Stimulated activated CD8-positive, alpha-beta memory T cell treated with anti-CD3 and anti-CD28 coated beads, Interleukin-2, amount 100 ng/mL, for 48 hours (primary cell): ENCODE data around the gene COMT.

Experiments
- DNase-seq, 2 donors: peaks; one replicate each; pipeline ENCODE4 v3.0.0-alpha.2; 2020; ENCODE audit warnings: low read depth in 2 of 2

COMT gene

GRCh38 chr22:20011993-20012740 lies 70.6 kb downstream of the COMT start:
- DNase-seq, result no peak

GRCh38 chr22:20012741-20013331 lies 71.3 kb downstream of the COMT start:
- no peak for DNase-seq

GRCh38 chr22:20013382-20013871 lies 71.9 kb downstream of the COMT start:
- DNase-seq, result peak; percentile 30 to 39

- no peak for DNase-seq
Observed at GRCh38 chr22:20014526-20015186, 73.1 kb downstream of the COMT start.

GRCh38 chr22:20015187-20015625 lies 73.6 kb downstream of the COMT start:
- no peak for DNase-seq

- peak in 1 of 2 donors; percentile 19 for DNase-seq
Observed at GRCh38 chr22:20015971-20016733, 74.6 kb downstream of the COMT start.

- DNase-seq, result peak; percentile 81 to 85
Observed at GRCh38 chr22:20016734-20017621, 75.4 kb downstream of the COMT start, which contains the start of gene ARVCF. Gene ARVCF (minus strand): TSS chr22:20016823. CDS start chr22:19990794, 26,029 bp downstream.

- DNase-seq, result no peak
Observed at GRCh38 chr22:20017622-20017958, 76.0 kb downstream of the COMT start.

- DNase-seq, result no peak
Observed at GRCh38 chr22:20018001-20018400, 76.4 kb downstream of the COMT start.
